Measurements from ENCODE around the gene TMEM234. TPM values are rescaled to one million over a fixed set of nuclear protein-coding genes. Genes with fewer than 3 reads are reported as not detected.
A peak's percentile ranks its signal among the peaks of the same experiment; 100 is the strongest.

The TMEM234 gene
- total RNA-seq, 6 donors from 2014 or later: 14.9 to 62.9 (median 21.1) TPM

- Histone ChIP-seq H3K36me3 (peaks cover 39 to 95% (median 73%) of the 10 kb centered on the region in 4 donors), H3K4me1 (peaks cover 21 to 36% (median 30%) of the 10 kb centered on the region in 4 donors), H3K27ac (no peak overlapping the region), H3K9me3 (no peaks in the 10 kb centered on the region), H3K27me3 (no peaks in the 10 kb centered on the region), H3K4me3 (no peak overlapping the region)
- no peak for DNase-seq
- 88 to 98% methylated on average over 2 of the region's 2 CpGs for WGBS, 2 donors
- no peak for TF ChIP-seq EP300 (IDR thresholded peaks at IDR 0.05)
- TF ChIP-seq CTCF (IDR thresholded peaks at IDR 0.05): no peak
- TF ChIP-seq POLR2AphosphoS5 (IDR thresholded peaks at IDR 0.05): no peak
- no peak for TF ChIP-seq POLR2A (IDR thresholded peaks at IDR 0.05)
- ATAC-seq (ENCODE audit: low FRiP score in 2 of 2): no peak
These were observed 36.1 kb downstream of the TMEM234 start for GRCh38 chr1:32186077-32186476.

- ATAC-seq (ENCODE audit: low FRiP score in 2 of 2): no peak
- H3K4me3 ChIP-seq: no peak overlapping the region
- TF ChIP-seq POLR2A (IDR thresholded peaks at IDR 0.05) (no peak), CTCF (IDR thresholded peaks at IDR 0.05) (no peak), POLR2AphosphoS5 (IDR thresholded peaks at IDR 0.05) (no peak), EP300 (IDR thresholded peaks at IDR 0.05) (no peak)
- peaks cover 28 to 48% (median 37%) of the 10 kb centered on the region in 4 donors for H3K4me1 ChIP-seq
- no peaks in the 10 kb centered on the region for H3K27me3 ChIP-seq
- no peak for DNase-seq
- no peaks in the 10 kb centered on the region for H3K9me3 ChIP-seq
- peaks cover 24 to 81% (median 59%) of the 10 kb centered on the region in 4 donors for H3K36me3 ChIP-seq
- no peak overlapping the region for H3K27ac ChIP-seq
These were observed 37.5 kb downstream of the TMEM234 start for GRCh38 chr1:32184650-32185049.

GRCh38 chr1:32182060-32182459 lies 40.1 kb downstream of the TMEM234 start:
- WGBS, 2 donors: 87 to 95% methylated on average over 6 of the region's 6 CpGs
- peaks cover 2 to 55% (median 34%) of the 10 kb centered on the region in 4 donors for H3K36me3 ChIP-seq
- TF ChIP-seq CTCF (IDR thresholded peaks at IDR 0.05): no peak
- peaks cover 36 to 60% (median 45%) of the 10 kb centered on the region in 4 donors for H3K4me1 ChIP-seq
- H3K27ac ChIP-seq: no peak overlapping the region
- no peak for DNase-seq
- H3K9me3 ChIP-seq: no peaks in the 10 kb centered on the region
- no peaks in the 10 kb centered on the region for H3K27me3 ChIP-seq
- peak overlapping the region in 1 of 4 donors; percentile 77 for H3K4me3 ChIP-seq
- ATAC-seq (ENCODE audit: low FRiP score in 2 of 2): no peak

GRCh38 chr1:32181563-32181962 lies 40.6 kb downstream of the TMEM234 start:
- no peak for TF ChIP-seq EP300 (IDR thresholded peaks at IDR 0.05)
- TF ChIP-seq CTCF (IDR thresholded peaks at IDR 0.05): no peak
- peak overlapping the region in 1 of 4 donors; percentile 77 for H3K4me3 ChIP-seq
- no peak for ATAC-seq (ENCODE audit: low FRiP score in 2 of 2)
- DNase-seq: no peak
- H3K9me3 ChIP-seq: no peaks in the 10 kb centered on the region
- H3K27me3 ChIP-seq: no peaks in the 10 kb centered on the region
- H3K4me1 ChIP-seq: peaks cover 36 to 60% (median 45%) of the 10 kb centered on the region in 4 donors
- WGBS, 2 donors: 85 to 93% methylated on average over 5 of the region's 5 CpGs
- peaks cover 2 to 50% (median 32%) of the 10 kb centered on the region in 4 donors for H3K36me3 ChIP-seq
- H3K27ac ChIP-seq: peak overlapping the region in 2 of 4 donors; percentile 85 to 93

- ATAC-seq (ENCODE audit: low FRiP score in 2 of 2) (no peak), DNase-seq (no peak)
- WGBS, 2 donors: 76 to 86% methylated on average over 8 to 9 of the region's 9 CpGs
- Histone ChIP-seq H3K36me3 (peaks cover 2 to 45% (median 29%) of the 10 kb centered on the region in 4 donors), H3K27ac (peak overlapping the region in 3 of 4 donors; percentile 85 to 95 (median 93)), H3K27me3 (no peaks in the 10 kb centered on the region), H3K4me1 (peaks cover 36 to 60% (median 44%) of the 10 kb centered on the region in 4 donors), H3K9me3 (no peaks in the 10 kb centered on the region), H3K4me3 (peak overlapping the region in 3 of 4 donors; percentile 54 to 77 (median 76))
- TF ChIP-seq EP300 (IDR thresholded peaks at IDR 0.05) (no peak), POLR2A (IDR thresholded peaks at IDR 0.05) (no peak), POLR2AphosphoS5 (IDR thresholded peaks at IDR 0.05) (no peak), CTCF (IDR thresholded peaks at IDR 0.05) (no peak)
These were observed 41.1 kb downstream of the TMEM234 start for GRCh38 chr1:32181065-32181464.

All from upper lobe of left lung (tissue), 6 donors.